K562 (cell line): Measurements from ENCODE around the gene KCTD16.

Source experiments
- CTCF ChIP-seq, 3 experiments: IDR thresholded peaks in 2 of 3; conservative IDR thresholded peaks in 1 of 3; 2 replicates each; pipeline ENCODE4 v1.5.1; 2011 to 2012; ENCODE audit warnings: low read length in 3 of 3, mild to moderate bottlenecking in 3 of 3, control low read depth in 2 of 3, improper control_type of control experiment in 1 of 3, inconsistent platforms in 1 of 3, low read depth in 1 of 3, mixed read lengths in 1 of 3, moderate library complexity in 1 of 3; ENCODE audit not compliant: insufficient read depth in 2 of 3
- GABPA ChIP-seq: fragments of 200-800 bp; sonication (Bioruptor generic); conservative IDR thresholded peaks from 2 replicates; pipeline ENCODE4 v1.6.1; 2016; ENCODE audit warnings: low read depth, missing genetic modification characterization, missing compliant biosample characterization
- TRIM24 ChIP-seq, 2 experiments: fragments of 450-650 bp; IDR thresholded peaks; 2 replicates each; pipeline ENCODE4 v1.6.1; 2016

GRCh38 chr5:144325532-144325931 is 154.9 kb downstream of the KCTD16 start:
- TF ChIP-seq CTCF (IDR thresholded peaks at IDR 0.05 in 2 of 3, conservative IDR thresholded peaks at IDR 0.05 in 1 of 3; ENCODE audit: insufficient read depth in 2 of 3, low read depth in 1 of 3, low read length in 3 of 3) (no peak), TRIM24 (IDR thresholded peaks at IDR 0.05) (no peak), GABPA (tag) (no peak)
